ENCODE data around the gene RHOJ.

GRCh38 chr14:63286071-63286470 lies 81.8 kb downstream of the RHOJ start:
- TF ChIP-seq CTCF (IDR thresholded peaks at IDR 0.05) (no peak), EZH2 (IDR thresholded peaks at IDR 0.05; ENCODE audit: borderline replicate concordance, insufficient read depth, low read depth, low read length, poor library complexity, severe bottlenecking) (no peak)
